AG10803 (cell line): ENCODE results near the gene FAM200C.

Experiments used
- DNase-seq: peaks from one replicate; pipeline ENCODE4 v3.0.0; 2010; ENCODE audit warnings: low read depth
- H3K4me3 ChIP-seq: 2 replicates; pipeline ENCODE4 v1.5.1; 2011; ENCODE audit warnings: mild to moderate bottlenecking, low read length, control low read depth
- CTCF ChIP-seq: conservative IDR thresholded peaks from 2 replicates; pipeline ENCODE4 v1.5.1; 2011; ENCODE audit warnings: mild to moderate bottlenecking, low read length, control low read depth, inconsistent platforms

FAM200C gene

GRCh38 chr5:160347448-160347847 is 52.4 kb downstream of the FAM200C start:
- no peak for DNase-seq
- no peak for TF ChIP-seq CTCF

More at GRCh38 chr5:160347448-160347847, 52.4 kb downstream of the FAM200C start:
- no peak overlapping the region for H3K4me3 ChIP-seq
